ENCODE data around the gene INPP5E.

The INPP5E gene

GRCh38 chr9:136433043-136433715, 6.5 kb downstream of the INPP5E start:
- no peak overlapping the region for H3K4me3 ChIP-seq (ENCODE audit: low read depth, low read length)
- TF ChIP-seq CTCF (IDR thresholded peaks at IDR 0.05; ENCODE audit: borderline replicate concordance, insufficient read depth, low read depth, low read length), result no peak

GRCh38 chr9:136432591-136432990, 7.1 kb downstream of the INPP5E start:
- TF ChIP-seq CTCF (IDR thresholded peaks at IDR 0.05; ENCODE audit: borderline replicate concordance, insufficient read depth, low read depth, low read length), result no peak
- no peak overlapping the region for H3K4me3 ChIP-seq (ENCODE audit: low read depth, low read length)

- H3K4me3 ChIP-seq (ENCODE audit: low read depth, low read length), result no peak overlapping the region
- no peak for TF ChIP-seq CTCF (IDR thresholded peaks at IDR 0.05; ENCODE audit: borderline replicate concordance, insufficient read depth, low read depth, low read length)
Measured at GRCh38 chr9:136431782-136432350, 7.8 kb downstream of the INPP5E start.

- no peak overlapping the region for H3K4me3 ChIP-seq (ENCODE audit: low read depth, low read length)
- TF ChIP-seq CTCF (IDR thresholded peaks at IDR 0.05; ENCODE audit: borderline replicate concordance, insufficient read depth, low read depth, low read length), result no peak
Measured at GRCh38 chr9:136430588-136431234, 8.9 kb downstream of the INPP5E start.

- no peak overlapping the region for H3K4me3 ChIP-seq (ENCODE audit: low read depth, low read length)
Measured at GRCh38 chr9:136429683-136430491, 9.8 kb downstream of the INPP5E start.

GRCh38 chr9:136429075-136429628, 10.5 kb downstream of the INPP5E start:
- TF ChIP-seq CTCF (IDR thresholded peaks at IDR 0.05; ENCODE audit: borderline replicate concordance, insufficient read depth, low read depth, low read length), result no peak
- H3K4me3 ChIP-seq (ENCODE audit: low read depth, low read length), result no peak overlapping the region

More at GRCh38 chr9:136429683-136430491, 9.8 kb downstream of the INPP5E start:
- no peak for TF ChIP-seq CTCF (IDR thresholded peaks at IDR 0.05; ENCODE audit: borderline replicate concordance, insufficient read depth, low read depth, low read length)

Measured in GM12875 (cell line).